H1 (cell line): ENCODE results near the gene DNAJC16. TPM values are rescaled to one million over a fixed set of nuclear protein-coding genes. Genes with fewer than 3 reads are reported as not detected.

Experiments
- KDM1A ChIP-seq: fragments of 200-600, 300-600 bp; sonication (generic); IDR thresholded peaks from 2 replicates; pipeline ENCODE4 v1.7.1; 2016; ENCODE audit warnings: mild to moderate bottlenecking, low read length, borderline replicate concordance
- SIN3A ChIP-seq, 2 experiments: IDR thresholded peaks in 1 of 2; conservative IDR thresholded peaks in 1 of 2; 2 replicates each; pipeline ENCODE4 v1.6.1; 2011 to 2012; ENCODE audit warnings: low read length in 2 of 2, improper control_type of control experiment in 1 of 2, low read depth in 1 of 2, mild to moderate bottlenecking in 1 of 2
- TAF1 ChIP-seq: IDR thresholded peaks from 2 replicates; pipeline ENCODE4 v1.6.1; 2011; ENCODE audit warnings: mild to moderate bottlenecking, low read depth, low read length
- polyA plus RNA-seq, 7 experiments: library from polyadenylated mRNA; depleted of rRNA in 3 of 7; stranded (reverse) in 5 of 7; unstranded in 2 of 7; fragments of >200 nt in 5 of 7; fragments of 200-250 nt in 2 of 7; gene quantifications; 1 replicate in 5 of 7; 2 replicates in 1 of 7; 4 replicates in 1 of 7; pipeline versions ENCODE4 v1.2.1 to v1.2.3, GENCODE V29; 2011 to 2013; ENCODE audit warnings: missing spikeins in 2 of 7, mixed read lengths in 2 of 7
- total RNA-seq: library from RNA; stranded (reverse); fragmentation: NEBNext Ultra II Directional; extraction: Animal tissue kit (Norgen Biotek cat#: 25700); gene quantifications from 2 replicates; pipeline ENCODE4 v1.2.1, GENCODE V29; 2021

DNAJC16 gene
- total and polyA plus RNA-seq, 2 of the 8 experiments (the other 6 are each of a cell fraction or from before 2014, with no cell fraction given): 7.9 to 23.3 TPM

- no peak for TF ChIP-seq SIN3A (conservative IDR thresholded peaks at IDR 0.05 in 1 of 2, IDR thresholded peaks at IDR 0.05 in 1 of 2; ENCODE audit: low read depth in 1 of 2, low read length in 2 of 2)
- no peak for TF ChIP-seq TAF1
- TF ChIP-seq KDM1A: no peak
Measured at GRCh38 chr1:15624133-15624714, 97.6 kb downstream of the DNAJC16 start (continued).
